NCI-H187 treated with DMSO at 0.1 percent for 48 hours (cell line): Measurements from ENCODE around the gene DUS3L.

Source experiments
- DNase-seq: peaks from one replicate; lab custom pipeline; 2025; lab: John Stamatoyannopoulos, UW

The DUS3L gene

GRCh38 chr19:5821521-5822180 is 30.7 kb upstream of the DUS3L start:
- DNase-seq = no peak

- DNase-seq = no peak
Measured at GRCh38 chr19:5820785-5821184, 29.8 kb upstream of the DUS3L start.

GRCh38 chr19:5818594-5818993 is 27.6 kb upstream of the DUS3L start:
- DNase-seq = no peak

GRCh38 chr19:5817218-5817617 is 26.3 kb upstream of the DUS3L start:
- no peak for DNase-seq

GRCh38 chr19:5814852-5815246 is 23.9 kb upstream of the DUS3L start:
- no peak for DNase-seq

- DNase-seq = no peak
Measured at GRCh38 chr19:5814123-5814851, 23.3 kb upstream of the DUS3L start.

- no peak for DNase-seq
Measured at GRCh38 chr19:5811117-5811516, 20.2 kb upstream of the DUS3L start.

GRCh38 chr19:5809469-5809868 is 18.5 kb upstream of the DUS3L start:
- DNase-seq = no peak

GRCh38 chr19:5809053-5809452 is 18.1 kb upstream of the DUS3L start:
- DNase-seq = no peak

- no peak for DNase-seq
Measured at GRCh38 chr19:5808120-5808816, 17.3 kb upstream of the DUS3L start.

GRCh38 chr19:5806905-5807304 is 15.9 kb upstream of the DUS3L start:
- DNase-seq = no peak

- DNase-seq = no peak
Measured at GRCh38 chr19:5806133-5806489, 15.1 kb upstream of the DUS3L start.

GRCh38 chr19:5805462-5806132 is 14.6 kb upstream of the DUS3L start:
- no peak for DNase-seq

GRCh38 chr19:5804516-5805461 is 13.8 kb upstream of the DUS3L start, which contains the start of gene NRTN:
Gene NRTN (plus strand): TSS chr19:5805067. CDS start chr19:5824166, 19,099 bp downstream.
- no peak for DNase-seq

GRCh38 chr19:5803752-5804515 is 13.0 kb upstream of the DUS3L start:
- DNase-seq = no peak

- DNase-seq = no peak
Measured at GRCh38 chr19:5803441-5803751, 12.4 kb upstream of the DUS3L start.

GRCh38 chr19:5801796-5802619 is 11.0 kb upstream of the DUS3L start:
- DNase-seq = no peak

GRCh38 chr19:5800361-5801270 is 9.7 kb upstream of the DUS3L start:
- no peak for DNase-seq
